Measurements from ENCODE around the gene SLC6A20. TPM values are rescaled to one million over a fixed set of nuclear protein-coding genes. Genes with fewer than 3 reads are reported as not detected.

The SLC6A20 gene
- total RNA-seq, 1 donor from 2014 or later, result not detected

DNA sequence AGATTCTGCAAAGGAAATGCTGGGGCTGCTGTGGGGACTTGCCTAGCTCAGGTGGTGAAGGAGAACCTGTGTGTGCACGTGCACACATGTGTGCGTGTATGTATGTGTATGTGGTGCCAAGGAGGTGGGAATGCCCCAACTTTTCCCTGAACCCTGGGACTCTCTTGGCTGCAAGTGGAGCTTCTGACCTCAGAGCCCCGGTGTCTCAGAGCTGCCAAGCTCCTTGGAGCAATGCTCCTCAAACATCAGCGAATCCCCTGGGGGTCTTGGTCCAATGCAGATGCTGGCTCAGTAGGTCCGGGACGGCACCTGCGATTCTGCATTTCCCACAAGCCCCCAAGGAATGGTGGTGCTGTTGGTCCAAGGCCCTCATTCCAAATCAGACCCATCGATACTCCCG, 5.8 kb upstream of the SLC6A20 start:
- intact Hi-C loops (cut with micrococcal nuclease), result no loop called here
- Mint-ChIP-seq H3K4me3 (no peak overlapping the region), H3K27me3 (peaks cover 21% of the 10 kb centered on the region), H3K9me3 (no peaks in the 10 kb centered on the region), H3K27ac (no peak overlapping the region), H3K4me1 (no peaks in the 10 kb centered on the region), H3K36me3 (ENCODE audit: low read depth) (no peaks in the 10 kb centered on the region)
- DNase-seq (no peak), ATAC-seq (ENCODE audit: low read depth) (no peak)
- ChIA-PET CTCF (no interaction called here), POLR2A (interaction anchor here (0.6 kb wide), 1 partner anchor 1819 kb away, joined by 8 read pairs; no protein-coding TSS in a partner anchor)
- TF ChIP-seq, protein P1, sequence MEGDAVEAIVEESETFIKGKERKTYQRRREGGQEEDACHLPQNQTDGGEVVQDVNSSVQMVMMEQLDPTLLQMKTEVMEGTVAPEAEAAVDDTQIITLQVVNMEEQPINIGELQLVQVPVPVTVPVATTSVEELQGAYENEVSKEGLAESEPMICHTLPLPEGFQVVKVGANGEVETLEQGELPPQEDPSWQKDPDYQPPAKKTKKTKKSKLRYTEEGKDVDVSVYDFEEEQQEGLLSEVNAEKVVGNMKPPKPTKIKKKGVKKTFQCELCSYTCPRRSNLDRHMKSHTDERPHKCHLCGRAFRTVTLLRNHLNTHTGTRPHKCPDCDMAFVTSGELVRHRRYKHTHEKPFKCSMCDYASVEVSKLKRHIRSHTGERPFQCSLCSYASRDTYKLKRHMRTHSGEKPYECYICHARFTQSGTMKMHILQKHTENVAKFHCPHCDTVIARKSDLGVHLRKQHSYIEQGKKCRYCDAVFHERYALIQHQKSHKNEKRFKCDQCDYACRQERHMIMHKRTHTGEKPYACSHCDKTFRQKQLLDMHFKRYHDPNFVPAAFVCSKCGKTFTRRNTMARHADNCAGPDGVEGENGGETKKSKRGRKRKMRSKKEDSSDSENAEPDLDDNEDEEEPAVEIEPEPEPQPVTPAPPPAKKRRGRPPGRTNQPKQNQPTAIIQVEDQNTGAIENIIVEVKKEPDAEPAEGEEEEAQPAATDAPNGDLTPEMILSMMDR (IDR thresholded peaks at IDR 0.05), result no peak

DNA sequence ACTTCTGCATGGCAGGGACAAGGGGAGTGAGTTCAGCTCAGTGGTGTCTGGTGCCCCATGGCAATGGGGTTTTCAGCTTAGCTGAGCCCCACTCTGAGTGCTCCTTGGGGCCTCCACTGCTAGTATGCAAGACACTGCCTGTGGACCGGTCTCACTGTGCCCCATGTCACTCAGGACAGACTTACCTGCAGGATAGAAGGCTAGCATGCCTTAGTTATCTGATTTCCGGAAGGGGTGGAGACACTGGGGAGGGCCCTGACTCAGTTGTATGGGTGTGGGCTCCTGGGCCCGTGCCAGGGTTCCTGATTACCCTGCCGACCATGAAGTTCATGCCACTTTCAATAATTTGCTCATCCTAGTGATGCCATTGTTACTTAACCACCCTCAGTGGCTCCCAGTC, 4.3 kb upstream of the SLC6A20 start:
- H3K27ac Mint-ChIP-seq, result no peak overlapping the region
- DNase-seq (no peak), ATAC-seq (ENCODE audit: low read depth) (no peak)
- intact Hi-C loops (cut with micrococcal nuclease), result no loop called here
- peaks cover 8% of the 10 kb centered on the region for H3K4me1 Mint-ChIP-seq
- CTCF ChIA-PET, result no interaction called here
- POLR2A ChIA-PET, result no interaction called here
- TF ChIP-seq, protein P1 (IDR thresholded peaks at IDR 0.05), result no peak
- no peaks in the 10 kb centered on the region for H3K9me3 Mint-ChIP-seq
- no peak overlapping the region for H3K4me3 Mint-ChIP-seq
- peaks cover 28% of the 10 kb centered on the region for H3K27me3 Mint-ChIP-seq
- H3K36me3 Mint-ChIP-seq (ENCODE audit: low read depth), result no peaks in the 10 kb centered on the region

DNA sequence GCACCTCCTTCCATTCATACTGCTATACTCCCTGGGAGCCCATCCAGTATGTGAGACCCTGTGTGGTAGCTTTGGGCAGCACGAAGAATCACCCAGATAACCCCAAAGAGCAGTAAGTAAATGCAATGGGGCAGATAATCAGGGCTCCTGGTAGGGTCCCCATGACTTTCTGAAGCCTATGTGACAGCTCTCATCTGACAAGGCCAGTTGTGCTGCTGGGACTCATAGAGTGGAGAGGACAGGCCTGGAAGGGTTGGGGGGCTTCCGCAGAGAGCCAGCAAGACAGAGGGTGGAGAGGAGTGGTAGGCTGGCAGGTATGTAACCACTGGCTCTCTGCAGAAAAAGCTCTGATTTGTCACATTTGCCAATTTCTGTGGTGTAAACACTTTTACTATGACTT, 3.2 kb upstream of the SLC6A20 start:
- Mint-ChIP-seq H3K27me3 (peaks cover 32% of the 10 kb centered on the region), H3K4me3 (no peak overlapping the region), H3K4me1 (peaks cover 8% of the 10 kb centered on the region), H3K36me3 (ENCODE audit: low read depth) (no peaks in the 10 kb centered on the region), H3K9me3 (no peaks in the 10 kb centered on the region), H3K27ac (no peak overlapping the region)
- intact Hi-C loops (cut with micrococcal nuclease), result no loop called here
- ChIA-PET POLR2A (no interaction called here), CTCF (no interaction called here)
- TF ChIP-seq, protein P1 (IDR thresholded peaks at IDR 0.05), result no peak
- DNase-seq, result no peak
- no peak for ATAC-seq (ENCODE audit: low read depth)

DNA sequence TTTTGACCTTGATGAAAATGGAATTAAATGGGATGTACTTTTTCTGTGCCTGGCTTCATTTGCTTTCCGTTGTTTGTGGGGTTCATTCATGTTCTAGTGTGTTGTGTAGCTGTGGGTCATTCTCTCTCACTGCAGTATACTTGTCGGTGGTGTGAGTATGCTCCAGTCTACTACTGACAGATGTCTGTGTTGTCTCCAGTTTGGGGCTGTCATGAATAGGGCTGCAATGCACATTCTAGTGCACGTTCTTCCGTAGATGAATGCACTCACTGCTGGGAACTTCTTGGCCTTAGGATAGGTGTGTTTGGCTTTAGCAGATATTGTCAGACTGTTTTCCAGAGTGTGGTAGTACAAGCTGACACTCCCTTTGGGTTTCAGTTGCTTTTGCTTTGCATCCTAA, 1.7 kb upstream of the SLC6A20 start:
- no peak overlapping the region for H3K4me3 Mint-ChIP-seq
- CTCF ChIA-PET, result no interaction called here
- DNase-seq (no peak), ATAC-seq (ENCODE audit: low read depth) (no peak)
- intact Hi-C loops (cut with micrococcal nuclease), result no loop called here
- H3K4me1 Mint-ChIP-seq, result peaks cover 8% of the 10 kb centered on the region
- TF ChIP-seq, protein P1 (IDR thresholded peaks at IDR 0.05), result no peak
- POLR2A ChIA-PET, result no interaction called here
- no peak overlapping the region for H3K27ac Mint-ChIP-seq
- peaks cover 34% of the 10 kb centered on the region for H3K27me3 Mint-ChIP-seq
- H3K36me3 Mint-ChIP-seq (ENCODE audit: low read depth), result no peaks in the 10 kb centered on the region
- no peaks in the 10 kb centered on the region for H3K9me3 Mint-ChIP-seq

GRCh38 chr3:45796902-45797637, 734 bp upstream of the SLC6A20 start:
- ATAC-seq (ENCODE audit: low read depth) (no peak), DNase-seq (no peak)
- H3K36me3 Mint-ChIP-seq (ENCODE audit: low read depth), result no peaks in the 10 kb centered on the region
- peak overlapping the region; percentile 60 for H3K4me3 Mint-ChIP-seq
- intact Hi-C loops (cut with micrococcal nuclease), result no loop called here
- POLR2A ChIA-PET, result interaction anchor here (0.9 kb wide), 1 partner anchor 45 kb away, joined by 3 read pairs; the partner anchor contains the start of gene LZTFL1
- no peak overlapping the region for H3K27ac Mint-ChIP-seq
- TF ChIP-seq, protein P1 (IDR thresholded peaks at IDR 0.05), result no peak
- CTCF ChIA-PET, result no interaction called here
- H3K9me3 Mint-ChIP-seq, result no peaks in the 10 kb centered on the region
- H3K27me3 Mint-ChIP-seq, result peaks cover 34% of the 10 kb centered on the region
- peaks cover 8% of the 10 kb centered on the region for H3K4me1 Mint-ChIP-seq
